Measurements from ENCODE around the gene MALAT1.

Gene MALAT1

GRCh38 chr11:65492637-65493366, 6.0 kb upstream of the MALAT1 start:
- TF ChIP-seq CREB1 (IDR thresholded peaks at IDR 0.05; ENCODE audit: low read depth) (no peak), REST (IDR thresholded peaks at IDR 0.05; ENCODE audit: low read depth) (no peak), ZBTB7A (IDR thresholded peaks at IDR 0.05; ENCODE audit: low read depth) (no peak), RAD21 (IDR thresholded peaks at IDR 0.05; ENCODE audit: low read depth) (no peak; the same call in 1 of the 2 replicates), FOXM1 (IDR thresholded peaks at IDR 0.05; ENCODE audit: borderline replicate concordance, low read depth) (no peak), TCF12 (IDR thresholded peaks at IDR 0.05; ENCODE audit: low read depth) (peak; percentile 45), EP300 (IDR thresholded peaks at IDR 0.05; ENCODE audit: borderline replicate concordance) (peak; percentile 30; the same call in 1 of the 2 replicates), TEAD4 (IDR thresholded peaks at IDR 0.05) (no peak), YY1 (IDR thresholded peaks at IDR 0.05; ENCODE audit: low read depth) (no peak), USF1 (IDR thresholded peaks at IDR 0.05) (no peak), TAF1 (IDR thresholded peaks at IDR 0.05; ENCODE audit: low read depth) (no peak), EGR1 (IDR thresholded peaks at IDR 0.05) (peak; percentile 41; the same call in 1 of the 2 replicates), CEBPB (IDR thresholded peaks at IDR 0.05) (0 out of 2 replicates have a peak, but pooled peaks have one; percentile 20), NFIC (IDR thresholded peaks at IDR 0.05) (peak; percentile 71), MAX (IDR thresholded peaks at IDR 0.05) (peak; percentile 53; the same call in 1 of the 2 replicates)

GRCh38 chr11:65493367-65494176, 5.3 kb upstream of the MALAT1 start:
- TF ChIP-seq EP300 (IDR thresholded peaks at IDR 0.05; ENCODE audit: borderline replicate concordance), result peak; percentile 10; the same call in 1 of the 2 replicates
- no peak for TF ChIP-seq EGR1 (IDR thresholded peaks at IDR 0.05)
- peak; percentile 16; the same call in 1 of the 2 replicates for TF ChIP-seq TAF1 (IDR thresholded peaks at IDR 0.05; ENCODE audit: low read depth)
- peak; percentile 62 for TF ChIP-seq TEAD4 (IDR thresholded peaks at IDR 0.05)

- TF ChIP-seq MAX (IDR thresholded peaks at IDR 0.05) (no peak), EP300 (IDR thresholded peaks at IDR 0.05; ENCODE audit: borderline replicate concordance) (no peak), TAF1 (IDR thresholded peaks at IDR 0.05; ENCODE audit: low read depth) (no peak), EGR1 (IDR thresholded peaks at IDR 0.05) (no peak), REST (IDR thresholded peaks at IDR 0.05; ENCODE audit: low read depth) (no peak)
Measured at GRCh38 chr11:65496304-65497140, 2.3 kb upstream of the MALAT1 start.

- TF ChIP-seq CREB1 (IDR thresholded peaks at IDR 0.05; ENCODE audit: low read depth) (0 out of 2 replicates have a peak, but pooled peaks have one; percentile 28), TEAD4 (IDR thresholded peaks at IDR 0.05) (peak; percentile 68), TAF1 (IDR thresholded peaks at IDR 0.05; ENCODE audit: low read depth) (peak; percentile 73), EP300 (IDR thresholded peaks at IDR 0.05; ENCODE audit: borderline replicate concordance) (peak; percentile 92), MAX (IDR thresholded peaks at IDR 0.05) (peak; percentile 93), FOXM1 (IDR thresholded peaks at IDR 0.05; ENCODE audit: borderline replicate concordance, low read depth) (peak; percentile 80), ZBTB7A (IDR thresholded peaks at IDR 0.05; ENCODE audit: low read depth) (no peak), TCF12 (IDR thresholded peaks at IDR 0.05; ENCODE audit: low read depth) (peak; percentile 91), USF1 (IDR thresholded peaks at IDR 0.05) (peak; percentile 43; the same call in 1 of the 2 replicates), YY1 (IDR thresholded peaks at IDR 0.05; ENCODE audit: low read depth) (peak; percentile 78), NFIC (IDR thresholded peaks at IDR 0.05) (peak; percentile 67; the same call in 1 of the 2 replicates), CEBPB (IDR thresholded peaks at IDR 0.05) (peak; percentile 74), RAD21 (IDR thresholded peaks at IDR 0.05; ENCODE audit: low read depth) (0 out of 2 replicates have a peak, but pooled peaks have one; percentile 4), EGR1 (IDR thresholded peaks at IDR 0.05) (peak; percentile 93), REST (IDR thresholded peaks at IDR 0.05; ENCODE audit: low read depth) (no peak)
Measured at GRCh38 chr11:65497141-65498041, 1.5 kb upstream of the MALAT1 start.
